HG02870 (cell line): ENCODE data around the gene WNT11.

Source experiments
- ATAC-seq: cut with Tn5 transposase; IDR thresholded peaks from one replicate; pipeline ENCODE4 v1.9.1; 2021; ENCODE audit warnings: mild to moderate bottlenecking, moderate library complexity; ENCODE audit not compliant: unreplicated experiment

The WNT11 gene

GRCh38 chr11:76238551-76238950 is 32.2 kb upstream of the WNT11 start:
- ATAC-seq: no peak

- no peak for ATAC-seq
Measured at GRCh38 chr11:76237914-76238313, 31.6 kb upstream of the WNT11 start.

- ATAC-seq: no peak
Measured at GRCh38 chr11:76237000-76237649, 30.8 kb upstream of the WNT11 start.

GRCh38 chr11:76236092-76236999 is 30.0 kb upstream of the WNT11 start:
- peak; percentile 21 for ATAC-seq

GRCh38 chr11:76235233-76236091 is 29.2 kb upstream of the WNT11 start:
- ATAC-seq: peak; percentile 48

GRCh38 chr11:76234416-76235232 is 28.3 kb upstream of the WNT11 start:
- peak; percentile 4 for ATAC-seq

GRCh38 chr11:76234021-76234415 is 27.7 kb upstream of the WNT11 start:
- no peak for ATAC-seq

- no peak for ATAC-seq
Measured at GRCh38 chr11:76233196-76233921, 27.1 kb upstream of the WNT11 start.

- no peak for ATAC-seq
Measured at GRCh38 chr11:76232026-76232665, 25.8 kb upstream of the WNT11 start.

- no peak for ATAC-seq
Measured at GRCh38 chr11:76231121-76231738, 24.9 kb upstream of the WNT11 start.

GRCh38 chr11:76230392-76230791 is 24.1 kb upstream of the WNT11 start:
- ATAC-seq: no peak

GRCh38 chr11:76229690-76230240 is 23.5 kb upstream of the WNT11 start:
- no peak for ATAC-seq

GRCh38 chr11:76228875-76229149 is 22.5 kb upstream of the WNT11 start:
- ATAC-seq: no peak

GRCh38 chr11:76228071-76228874 is 22.0 kb upstream of the WNT11 start:
- ATAC-seq: no peak

GRCh38 chr11:76226626-76227025 is 20.3 kb upstream of the WNT11 start:
- no peak for ATAC-seq

- ATAC-seq: no peak
Measured at GRCh38 chr11:76225122-76225611, 18.9 kb upstream of the WNT11 start.

- no peak for ATAC-seq
Measured at GRCh38 chr11:76224461-76225121, 18.3 kb upstream of the WNT11 start.
